K562 (cell line): ENCODE measurements around the gene PARD3. TPM values are rescaled to one million over a fixed set of nuclear protein-coding genes. Genes with fewer than 3 reads are reported as not detected.

ENCODE experiments used
- EGR1 ChIP-seq: fragments of 450-650 bp; conservative IDR thresholded peaks from 2 replicates; pipeline ENCODE4 v1.6.1; 2017; ENCODE audit warnings: mild to moderate bottlenecking
- ETS1 ChIP-seq: conservative IDR thresholded peaks from 2 replicates; pipeline ENCODE4 v1.6.1; 2011; ENCODE audit warnings: low read depth, mild to moderate bottlenecking, low read length; ENCODE audit not compliant: control insufficient read depth
- HDAC2 ChIP-seq: fragments of 450-650 bp; IDR thresholded peaks from 2 replicates; pipeline ENCODE4 v1.6.1; 2016; ENCODE audit warnings: mild to moderate bottlenecking
- HEY1 ChIP-seq: fragments of 250-450 bp; sonication (Bioruptor Pico); IDR thresholded peaks from 2 replicates; pipeline ENCODE4 v1.5.0; 2020; ENCODE audit warnings: mild to moderate bottlenecking, moderate library complexity, borderline replicate concordance
- HNRNPK ChIP-seq: fragments of 200-400 bp; formaldehyde crosslinking; IDR thresholded peaks from one replicate; pipeline ENCODE4 v1.6.1; 2018; ENCODE audit warnings: mild to moderate bottlenecking, low read depth, low read length; ENCODE audit not compliant: poor library complexity, severe bottlenecking
- JUND ChIP-seq, 2 experiments: IDR thresholded peaks; 2 replicates in 1 of 2; 3 replicates in 1 of 2; pipeline ENCODE4 v1.6.1; 2011; ENCODE audit warnings: borderline replicate concordance in 2 of 2, low read depth in 2 of 2, low read length in 2 of 2, improper control_type of control experiment in 1 of 2, missing biosample characterization in 1 of 2, missing genetic modification characterization in 1 of 2, missing genetic modification reagents in 1 of 2
- OTX1 ChIP-seq: fragments of 450-650 bp; formaldehyde crosslinking; IDR thresholded peaks from 2 replicates; pipeline ENCODE4 v1.4.0; 2022; ENCODE audit warnings: mild to moderate bottlenecking
- RBM34 ChIP-seq: fragments of 200-400 bp; formaldehyde crosslinking; IDR thresholded peaks from 2 replicates; pipeline ENCODE4 v1.6.1; 2018; ENCODE audit warnings: low read length, borderline replicate concordance; ENCODE audit not compliant: insufficient read depth
- RCOR1 ChIP-seq, 2 experiments: IDR thresholded peaks; 2 replicates each; pipeline ENCODE4 v1.6.1; 2012; ENCODE audit warnings: low read depth in 2 of 2, low read length in 2 of 2, borderline replicate concordance in 1 of 2, improper control_type of control experiment in 1 of 2
- SRSF7 ChIP-seq: fragments of 200-400 bp; formaldehyde crosslinking; optimal IDR thresholded peaks from 2 replicates; pipeline ENCODE3; 2017; ENCODE audit warnings: mild to moderate bottlenecking, low read depth, low read length
- WHSC1 ChIP-seq: IDR thresholded peaks from one replicate; pipeline ENCODE4 v1.6.1; 2012; ENCODE audit warnings: low read length, control low read depth, inconsistent platforms
- ZNF518B ChIP-seq: fragments of 250-450 bp; sonication (Bioruptor Pico); IDR thresholded peaks from 2 replicates; pipeline ENCODE4 v1.5.0; 2021; ENCODE audit warnings: mild to moderate bottlenecking, moderate library complexity
- ZNF76 ChIP-seq: fragments of 250-450 bp; sonication (Bioruptor Pico); IDR thresholded peaks from 2 replicates; pipeline ENCODE4 v1.4.0; 2020; ENCODE audit warnings: mild to moderate bottlenecking, moderate library complexity, borderline replicate concordance
- polyA plus RNA-seq, 8 experiments: library from polyadenylated mRNA; depleted of rRNA in 4 of 8; stranded (reverse) in 5 of 8; unstranded in 3 of 8; fragments of >200 nt; fragmentation: Nextera tagmentation in 2 of 8; fragmentation: Illumina TruSeq in 1 of 8; extraction: Ambion mirVana in 2 of 8; extraction: Trizol in 1 of 8; gene quantifications; 2 replicates each; pipeline versions ENCODE4 v1.2.1 to v1.2.3, GENCODE V29; 2011 to 2014; ENCODE audit warnings: inconsistent platforms in 1 of 8, missing spikeins in 1 of 8
- total RNA-seq, 7 experiments: library from RNA; depleted of rRNA in 6 of 7; stranded (reverse); fragments of >200 nt in 6 of 7; fragmentation: Illumina TruSeq in 2 of 7; extraction: Trizol in 2 of 7; gene quantifications; 2 replicates each; pipeline versions ENCODE4 v1.2.1 to v1.2.3, GENCODE V29; 2011 to 2021; ENCODE audit warnings: low replicate concordance in 1 of 7
- TF ChIP-seq, protein P1 (sequence below): fragments of 450-650 bp; IDR thresholded peaks from 2 replicates; pipeline ENCODE4 v1.6.1; 2016; ENCODE audit warnings: mild to moderate bottlenecking
- TF ChIP-seq, protein P2 (sequence below): fragments of 250-450 bp; sonication (Bioruptor Pico); IDR thresholded peaks from 2 replicates; pipeline ENCODE4 v1.8.0; 2022; ENCODE audit warnings: moderate library complexity, mild to moderate bottlenecking, inconsistent platforms
- TF ChIP-seq, protein P3 (sequence below): sonication (generic); formaldehyde crosslinking; IDR thresholded peaks from 2 replicates; pipeline ENCODE4 v1.8.0; 2022; ENCODE audit warnings: mild to moderate bottlenecking, missing genetic modification reagents
- TF ChIP-seq, protein P4 (sequence below): IDR thresholded peaks from 2 replicates; pipeline ENCODE4 v1.6.1; 2011; ENCODE audit not compliant: insufficient read length; ENCODE audit errors: extremely low read depth

Gene PARD3
- total and polyA plus RNA-seq, 9 of the 15 experiments (the other 6 are each of a cell fraction or from before 2014, with no cell fraction given), result 2.7 to 11.7 (median 7.7) TPM

DNA sequence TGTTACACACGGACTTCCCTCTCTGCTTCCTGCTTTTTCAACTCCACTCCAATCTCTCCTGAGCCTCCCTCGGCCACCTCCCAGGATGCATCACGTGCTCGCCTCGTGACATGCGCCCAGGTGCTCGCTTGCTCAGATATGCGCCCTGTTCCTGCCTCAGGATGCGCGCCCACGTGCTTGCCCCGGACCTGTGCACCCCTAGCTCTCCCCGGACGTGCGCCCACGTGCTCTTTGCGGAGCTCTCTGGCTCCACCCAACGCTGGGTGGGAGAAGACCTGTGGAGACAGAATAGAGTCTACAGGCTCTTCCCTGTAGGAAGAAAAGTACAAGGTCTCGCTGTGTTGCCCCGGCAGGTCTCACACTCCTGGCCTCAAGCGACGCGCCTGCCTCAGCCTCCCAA, 23.1 kb downstream of the PARD3 start (continued):
- TF ChIP-seq HEY1 (CRISPR knock-in tag) (no peak), HDAC2 (no peak), ETS1 (no peak), ZNF518B (no peak), JUND (IDR thresholded peaks at IDR 0.05; ENCODE audit: borderline replicate concordance, low read depth, low read length) (no peak), JUND (tag; IDR thresholded peaks at IDR 0.05; ENCODE audit: borderline replicate concordance, low read depth, low read length) (no peak), WHSC1 (no peak), ZNF76 (CRISPR knock-in tag) (no peak), OTX1 (CRISPR knock-in tag) (no peak), RBM34 (no peak), SRSF7 (no peak), EGR1 (peak; percentile 49), RCOR1 (IDR thresholded peaks at IDR 0.05; ENCODE audit: borderline replicate concordance in 1 of 2, low read depth in 2 of 2, low read length in 2 of 2) (0 out of 4 replicates have a peak, but pooled peaks of 1 of the 2 experiments have one; percentile 5), HNRNPK (no peak)
- TF ChIP-seq, protein P1, sequence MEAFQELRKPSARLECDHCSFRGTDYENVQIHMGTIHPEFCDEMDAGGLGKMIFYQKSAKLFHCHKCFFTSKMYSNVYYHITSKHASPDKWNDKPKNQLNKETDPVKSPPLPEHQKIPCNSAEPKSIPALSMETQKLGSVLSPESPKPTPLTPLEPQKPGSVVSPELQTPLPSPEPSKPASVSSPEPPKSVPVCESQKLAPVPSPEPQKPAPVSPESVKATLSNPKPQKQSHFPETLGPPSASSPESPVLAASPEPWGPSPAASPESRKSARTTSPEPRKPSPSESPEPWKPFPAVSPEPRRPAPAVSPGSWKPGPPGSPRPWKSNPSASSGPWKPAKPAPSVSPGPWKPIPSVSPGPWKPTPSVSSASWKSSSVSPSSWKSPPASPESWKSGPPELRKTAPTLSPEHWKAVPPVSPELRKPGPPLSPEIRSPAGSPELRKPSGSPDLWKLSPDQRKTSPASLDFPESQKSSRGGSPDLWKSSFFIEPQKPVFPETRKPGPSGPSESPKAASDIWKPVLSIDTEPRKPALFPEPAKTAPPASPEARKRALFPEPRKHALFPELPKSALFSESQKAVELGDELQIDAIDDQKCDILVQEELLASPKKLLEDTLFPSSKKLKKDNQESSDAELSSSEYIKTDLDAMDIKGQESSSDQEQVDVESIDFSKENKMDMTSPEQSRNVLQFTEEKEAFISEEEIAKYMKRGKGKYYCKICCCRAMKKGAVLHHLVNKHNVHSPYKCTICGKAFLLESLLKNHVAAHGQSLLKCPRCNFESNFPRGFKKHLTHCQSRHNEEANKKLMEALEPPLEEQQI, result no peak
- TF ChIP-seq, protein P2, sequence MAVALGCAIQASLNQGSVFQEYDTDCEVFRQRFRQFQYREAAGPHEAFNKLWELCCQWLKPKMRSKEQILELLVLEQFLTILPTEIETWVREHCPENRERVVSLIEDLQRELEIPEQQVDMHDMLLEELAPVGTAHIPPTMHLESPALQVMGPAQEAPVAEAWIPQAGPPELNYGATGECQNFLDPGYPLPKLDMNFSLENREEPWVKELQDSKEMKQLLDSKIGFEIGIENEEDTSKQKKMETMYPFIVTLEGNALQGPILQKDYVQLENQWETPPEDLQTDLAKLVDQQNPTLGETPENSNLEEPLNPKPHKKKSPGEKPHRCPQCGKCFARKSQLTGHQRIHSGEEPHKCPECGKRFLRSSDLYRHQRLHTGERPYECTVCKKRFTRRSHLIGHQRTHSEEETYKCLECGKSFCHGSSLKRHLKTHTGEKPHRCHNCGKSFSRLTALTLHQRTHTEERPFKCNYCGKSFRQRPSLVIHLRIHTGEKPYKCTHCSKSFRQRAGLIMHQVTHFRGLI (CRISPR knock-in tag), result no peak
- TF ChIP-seq, protein P3, sequence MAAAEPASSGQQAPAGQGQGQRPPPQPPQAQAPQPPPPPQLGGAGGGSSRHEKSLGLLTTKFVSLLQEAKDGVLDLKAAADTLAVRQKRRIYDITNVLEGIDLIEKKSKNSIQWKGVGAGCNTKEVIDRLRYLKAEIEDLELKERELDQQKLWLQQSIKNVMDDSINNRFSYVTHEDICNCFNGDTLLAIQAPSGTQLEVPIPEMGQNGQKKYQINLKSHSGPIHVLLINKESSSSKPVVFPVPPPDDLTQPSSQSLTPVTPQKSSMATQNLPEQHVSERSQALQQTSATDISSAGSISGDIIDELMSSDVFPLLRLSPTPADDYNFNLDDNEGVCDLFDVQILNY (CRISPR knock-in tag), result no peak
- TF ChIP-seq, protein P4, sequence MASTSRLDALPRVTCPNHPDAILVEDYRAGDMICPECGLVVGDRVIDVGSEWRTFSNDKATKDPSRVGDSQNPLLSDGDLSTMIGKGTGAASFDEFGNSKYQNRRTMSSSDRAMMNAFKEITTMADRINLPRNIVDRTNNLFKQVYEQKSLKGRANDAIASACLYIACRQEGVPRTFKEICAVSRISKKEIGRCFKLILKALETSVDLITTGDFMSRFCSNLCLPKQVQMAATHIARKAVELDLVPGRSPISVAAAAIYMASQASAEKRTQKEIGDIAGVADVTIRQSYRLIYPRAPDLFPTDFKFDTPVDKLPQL, result no peak
